GM19438 (cell line): ENCODE measurements around the gene UPF1.

Experiments used
- ATAC-seq: cut with Tn5 transposase; IDR thresholded peaks from one replicate; pipeline ENCODE4 v1.9.1; 2021; ENCODE audit warnings: low read depth; ENCODE audit not compliant: unreplicated experiment

Gene UPF1

GRCh38 chr19:18853755-18854427 lies 22.1 kb downstream of the UPF1 start:
- ATAC-seq = no peak

- no peak for ATAC-seq
These were observed 23.2 kb downstream of the UPF1 start for GRCh38 chr19:18854982-18855381.

- ATAC-seq = no peak
These were observed 24.1 kb downstream of the UPF1 start for GRCh38 chr19:18855647-18856384.

- no peak for ATAC-seq
These were observed 24.8 kb downstream of the UPF1 start for GRCh38 chr19:18856385-18857126.

- ATAC-seq = no peak
These were observed 25.5 kb downstream of the UPF1 start for GRCh38 chr19:18857223-18857622.

GRCh38 chr19:18858906-18859646 lies 27.3 kb downstream of the UPF1 start:
- ATAC-seq = no peak

- no peak for ATAC-seq
These were observed 28.0 kb downstream of the UPF1 start for GRCh38 chr19:18859676-18860301.

- no peak for ATAC-seq
These were observed 28.5 kb downstream of the UPF1 start for GRCh38 chr19:18860302-18860700.

- ATAC-seq = no peak
These were observed 29.0 kb downstream of the UPF1 start for GRCh38 chr19:18860725-18861124.

GRCh38 chr19:18861235-18861634 lies 29.5 kb downstream of the UPF1 start:
- ATAC-seq = no peak

GRCh38 chr19:18861917-18862316 lies 30.2 kb downstream of the UPF1 start:
- no peak for ATAC-seq

GRCh38 chr19:18862976-18863842 lies 31.4 kb downstream of the UPF1 start:
- ATAC-seq = no peak

- no peak for ATAC-seq
These were observed 32.1 kb downstream of the UPF1 start for GRCh38 chr19:18863843-18864362.

GRCh38 chr19:18865106-18865972 lies 33.6 kb downstream of the UPF1 start:
- no peak for ATAC-seq

- ATAC-seq = no peak
These were observed 34.4 kb downstream of the UPF1 start for GRCh38 chr19:18865973-18866799.

- ATAC-seq = no peak
These were observed 35.0 kb downstream of the UPF1 start for GRCh38 chr19:18866800-18867123.

- no peak for ATAC-seq
These were observed 35.4 kb downstream of the UPF1 start for GRCh38 chr19:18867199-18867598.

GRCh38 chr19:18867751-18868150 lies 36.0 kb downstream of the UPF1 start:
- ATAC-seq = no peak
